ENCODE results near the gene ADAMTS7. TPM values are rescaled to one million over a fixed set of nuclear protein-coding genes. Genes with fewer than 3 reads are reported as not detected.
"Not testable (repeated sequence)": the region's sequence is repeated elsewhere in the genome, so short reads cannot be mapped to it uniquely, and the experiment has no call there.

ADAMTS7 gene
- polyA plus RNA-seq, 1 donor from 2014 or later = 31.5 TPM

DNA sequence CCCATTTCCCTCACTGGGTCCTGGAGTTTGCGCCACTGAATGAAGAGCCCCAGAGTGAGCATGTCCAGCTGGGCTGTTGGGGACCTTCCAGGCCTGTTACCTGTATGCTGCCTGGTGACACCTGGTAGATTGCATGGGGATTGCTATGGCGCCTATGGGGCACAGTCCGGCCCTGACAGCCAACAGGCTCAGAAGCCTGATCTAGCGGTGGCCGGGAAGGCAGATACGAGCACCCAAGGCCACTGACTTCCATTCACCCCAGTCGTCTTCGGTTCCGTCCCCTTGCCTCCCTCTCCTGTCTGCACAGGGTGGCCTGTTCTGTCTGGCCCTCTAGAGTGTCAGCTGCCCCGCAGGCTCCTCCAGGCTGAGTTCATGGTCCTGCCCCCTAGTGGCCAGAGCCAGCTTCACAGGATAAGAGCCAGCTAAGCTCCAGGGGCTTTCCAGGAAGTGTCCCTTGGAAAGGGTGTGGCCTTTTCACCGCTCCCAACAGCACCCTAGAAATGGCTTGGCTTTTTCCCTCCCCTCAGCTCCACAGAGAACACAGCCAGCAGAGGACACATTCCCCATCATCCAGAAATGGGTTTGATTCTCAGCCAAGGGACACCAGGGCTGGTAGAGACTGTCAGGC, 73.2 kb downstream of the ADAMTS7 start:
- H3K4me2 ChIP-seq (ENCODE audit: low read length); H2AFZ ChIP-seq (ENCODE audit: low read depth, low read length); H3K9me2 ChIP-seq (ENCODE audit: insufficient read depth, low read length); H4K20me1 ChIP-seq (ENCODE audit: insufficient read depth); H3K9ac ChIP-seq (ENCODE audit: low read length); H3K9me3 ChIP-seq (ENCODE audit: low read length); H3K4me3 ChIP-seq (ENCODE audit: low read length); H3K36me3 ChIP-seq (ENCODE audit: insufficient read depth, low read length); H3K27ac ChIP-seq (ENCODE audit: low read length); H3K27me3 ChIP-seq (ENCODE audit: insufficient read depth, low read depth, low read length); H3K79me2 ChIP-seq (replicated peaks; ENCODE audit: insufficient read depth, low read length); H3F3A ChIP-seq (ENCODE audit: insufficient read depth, low read length, poor library complexity, severe bottlenecking): not testable (repeated sequence)

DNA sequence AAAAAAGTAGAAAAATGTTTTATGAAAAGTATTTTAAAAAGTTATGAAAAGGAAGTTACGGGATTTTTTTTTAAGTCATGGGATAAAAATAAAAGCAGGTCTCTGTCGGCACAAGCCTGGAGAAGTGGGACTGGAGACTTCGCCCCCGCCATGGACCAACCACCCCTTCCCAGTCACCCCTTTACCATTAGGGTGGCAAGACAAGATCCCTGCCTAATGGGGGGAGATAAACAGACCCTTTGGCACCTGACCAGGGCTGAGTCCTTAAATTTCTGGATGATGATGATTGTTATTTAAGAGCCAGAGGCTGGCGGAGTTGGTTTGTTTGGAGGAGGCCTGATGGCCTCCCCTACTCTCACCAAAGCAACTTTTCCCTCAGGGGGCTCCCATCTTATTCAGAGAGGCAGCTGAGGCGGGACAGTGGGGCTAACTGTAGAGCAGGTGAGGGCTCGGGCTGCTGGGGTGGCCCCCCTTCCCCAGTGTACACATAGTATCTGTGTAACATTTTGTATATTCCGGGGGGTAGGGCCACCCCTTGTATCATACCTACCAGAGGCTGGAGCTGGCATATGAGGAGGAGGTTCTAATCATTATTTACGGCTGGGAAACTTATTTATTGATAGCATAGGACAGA, 74.0 kb downstream of the ADAMTS7 start:
- H3K9me3 ChIP-seq (ENCODE audit: low read length) = no peaks in the 10 kb centered on the region
- no peaks in the 10 kb centered on the region for H4K20me1 ChIP-seq (ENCODE audit: insufficient read depth)
- no peak overlapping the region for H3K27ac ChIP-seq (ENCODE audit: low read length)
- no peaks in the 10 kb centered on the region for H3K36me3 ChIP-seq (ENCODE audit: insufficient read depth, low read length)
- no peak overlapping the region for H3K4me2 ChIP-seq (ENCODE audit: low read length)
- H3K79me2 ChIP-seq (replicated peaks; ENCODE audit: insufficient read depth, low read length) = no peaks in the 10 kb centered on the region
- H3K4me3 ChIP-seq (ENCODE audit: low read length) = no peak overlapping the region
- no peak for TF ChIP-seq REST (IDR thresholded peaks at IDR 0.05; ENCODE audit: borderline replicate concordance)
- no peak for TF ChIP-seq RAD21 (conservative IDR thresholded peaks at IDR 0.05)
- TF ChIP-seq MXI1 (conservative IDR thresholded peaks at IDR 0.05; ENCODE audit: poor library complexity, severe bottlenecking) = no peak
- no peak for TF ChIP-seq EP300 (conservative IDR thresholded peaks at IDR 0.05; ENCODE audit: poor library complexity, severe bottlenecking)
- no peak for TF ChIP-seq TAF1 (IDR thresholded peaks at IDR 0.05; ENCODE audit: low read depth)
- TF ChIP-seq CTCF (IDR thresholded peaks at IDR 0.05; ENCODE audit: poor library complexity, severe bottlenecking) = no peak
- TF ChIP-seq POLR2AphosphoS5 (IDR thresholded peaks at IDR 0.05) = no peak
- TF ChIP-seq SMC3 (conservative IDR thresholded peaks at IDR 0.05; ENCODE audit: poor library complexity) = no peak
- TF ChIP-seq EZH2 (IDR thresholded peaks at IDR 0.05; ENCODE audit: borderline replicate concordance, insufficient read depth, low read length, poor library complexity, severe bottlenecking) = no peak
- H3K9me2 ChIP-seq (ENCODE audit: insufficient read depth, low read length) = no peaks in the 10 kb centered on the region
- no peaks in the 10 kb centered on the region for H3F3A ChIP-seq (ENCODE audit: insufficient read depth, low read length, poor library complexity, severe bottlenecking)
- no peaks in the 10 kb centered on the region for H3K27me3 ChIP-seq (ENCODE audit: insufficient read depth, low read depth, low read length)
- H2AFZ ChIP-seq (ENCODE audit: low read depth, low read length) = no peak overlapping the region
- no peak overlapping the region for H3K9ac ChIP-seq (ENCODE audit: low read length)

DNA sequence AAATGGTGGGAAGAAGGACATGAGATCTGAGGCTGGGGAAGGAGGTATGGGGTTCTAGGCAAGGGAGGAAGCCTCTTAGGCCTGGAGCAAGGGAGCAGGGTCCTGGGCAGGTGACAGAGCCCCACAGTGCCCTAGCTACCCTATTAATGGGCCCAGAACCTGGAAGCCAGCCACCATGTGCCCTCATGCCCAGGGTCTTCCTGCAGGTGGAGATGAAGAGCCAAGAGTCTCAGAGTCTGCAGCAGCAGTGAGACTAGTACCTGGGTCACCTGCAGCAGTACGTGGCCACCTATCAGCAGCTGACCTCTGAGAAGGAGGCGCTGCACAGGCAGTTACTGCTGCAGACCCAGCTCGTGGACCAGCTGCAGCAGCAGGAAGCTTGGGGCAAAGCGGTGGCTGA, 75.0 kb downstream of the ADAMTS7 start:
- H3K79me2 ChIP-seq (replicated peaks; ENCODE audit: insufficient read depth, low read length); H3K27ac ChIP-seq (ENCODE audit: low read length); H3K9me2 ChIP-seq (ENCODE audit: insufficient read depth, low read length); H3K4me2 ChIP-seq (ENCODE audit: low read length); H2AFZ ChIP-seq (ENCODE audit: low read depth, low read length); H4K20me1 ChIP-seq (ENCODE audit: insufficient read depth); H3K9ac ChIP-seq (ENCODE audit: low read length); H3F3A ChIP-seq (ENCODE audit: insufficient read depth, low read length, poor library complexity, severe bottlenecking); H3K27me3 ChIP-seq (ENCODE audit: insufficient read depth, low read depth, low read length); H3K9me3 ChIP-seq (ENCODE audit: low read length); H3K4me3 ChIP-seq (ENCODE audit: low read length); H3K36me3 ChIP-seq (ENCODE audit: insufficient read depth, low read length): not testable (repeated sequence)

Measured in neural cell (in vitro differentiated cells).